Ovary (tissue), 9 donors: Measurements from ENCODE around the gene SPSB3. TPM values are rescaled to one million over a fixed set of nuclear protein-coding genes. Genes with fewer than 3 reads are reported as not detected.

Experiments used
- DNase-seq, 5 donors: peaks; one replicate each; pipeline ENCODE4 v3.0.0-alpha.2; 2019 to 2020
- H3K27ac ChIP-seq, 2 donors: fragments of 200-600 bp; one replicate each; pipeline versions ENCODE4 v1.5.1 to v1.8.0; 2019 to 2022
- H3K27me3 ChIP-seq: fragments of 200-600 bp; one replicate; pipeline ENCODE4 v1.8.0; 2022
- H3K36me3 ChIP-seq: fragments of 200-600 bp; sonication (generic); one replicate; pipeline ENCODE4 v1.5.1; 2019
- H3K4me1 ChIP-seq: one replicate; pipeline ENCODE4 v1.8.1; 2013; ENCODE audit warnings: mild to moderate bottlenecking, moderate library complexity; ENCODE audit not compliant: insufficient read depth
- H3K4me3 ChIP-seq: fragments of 200-600 bp; sonication (generic); one replicate; pipeline ENCODE4 v1.5.1; 2017
- H3K9me3 ChIP-seq, 2 donors: fragments of 200-600 bp in 1 of 2; sonication (generic) in 1 of 2; one replicate each; pipeline versions ENCODE4 v1.5.1 to v1.8.1; 2013 to 2019; ENCODE audit warnings: mild to moderate bottlenecking in 1 of 2, moderate library complexity in 1 of 2
- CTCF ChIP-seq, 3 donors: fragments of 450-650 bp in 2 of 3; fragments of 200-600 bp in 1 of 3; IDR thresholded peaks; one replicate each; pipeline versions ENCODE4 v1.5.1 to v1.8.0; 2016 to 2022; ENCODE audit warnings: antibody characterized with exemption in 3 of 3, mild to moderate bottlenecking in 1 of 3
- EP300 ChIP-seq: sonication (generic); formaldehyde crosslinking; IDR thresholded peaks from one replicate; pipeline ENCODE4 v1.6.1; 2017; ENCODE audit warnings: antibody characterized with exemption
- POLR2A ChIP-seq: fragments of 450-650 bp; IDR thresholded peaks from one replicate; pipeline ENCODE4 v1.6.1; 2017; ENCODE audit warnings: antibody characterized with exemption, mild to moderate bottlenecking, moderate library complexity
- WGBS, 3 donors: extraction: QIAGEN DNeasy Blood & Tissue Kit in 1 of 3; methylation state at CpG; one replicate each; pipeline versions ENCODE4 v1.1.5 to v1.1.7; 2013 to 2017; 5-methylcytosine and 5-hydroxymethylcytosine counted together
- intact Hi-C, 4 donors: fragments of 100-400 bp; cut with DNase I; formaldehyde crosslinking; loops; one replicate each; pipeline versions ENCODE4 v1.11.0 to v1.15.1; 2022 to 2023
- polyA plus RNA-seq, 2 donors: library from polyadenylated mRNA; stranded (reverse); fragments of 200-250 nt in 1 of 2; fragments of 350-450 nt in 1 of 2; fragmentation: Illumina TruSeq in 1 of 2; extraction: RNeasy Lipid Tissue Mini Kit (QIAGEN cat#74804) in 1 of 2; gene quantifications; one replicate each; pipeline ENCODE4 v1.2.3, GENCODE V29; 2013 to 2014
- total RNA-seq, 7 donors: library from RNA; depleted of rRNA in 2 of 7; stranded (reverse); fragments of >200 nt in 2 of 7; fragmentation: NEBNext Ultra II Directional in 3 of 7; extraction: Animal tissue kit (Norgen Biotek cat#: 25700) in 3 of 7; gene quantifications; one replicate each; pipeline versions ENCODE4 v1.1.0 to v1.2.4, GENCODE V29; 2016 to 2023
- donor health status: DM: no; HTN: no; CAD: no; lungs with moderate emphysema.
- donor health status: DM: no; HTN: no; CAD: no.
- donor health status: Bipolar disorder and iron deficiency.
- donor health status: DM: yes; HTN: yes; CAD: no.
- donor health status: DM: no; HTN: no; CAD: no.
- donor health status: DM: yes; HTN: yes; CAD: no.

SPSB3 gene
- total and polyA plus RNA-seq, 9 donors = 2.4 to 138 (median 57.6) TPM

GRCh38 chr16:1825381-1825863 is 43.1 kb upstream of the SPSB3 start:
- intact Hi-C loops = no loop called here
- H3K9me3 ChIP-seq = no peaks in the 10 kb centered on the region
- peak overlapping the region; percentile 88 for H3K4me3 ChIP-seq
- WGBS, 3 donors = 47 to 61% (median 56%) methylated on average over 15 of the region's 15 CpGs
- TF ChIP-seq POLR2A (no peak), EP300 (no peak), CTCF (IDR thresholded peaks at IDR 0.05) (no peak)
- peaks cover 7% of the 10 kb centered on the region for H3K4me1 ChIP-seq
- no peaks in the 10 kb centered on the region for H3K36me3 ChIP-seq
- peak in 3 of 5 donors; percentile 47 to 64 (median 49) for DNase-seq
- H3K27ac ChIP-seq = peak overlapping the region in 1 of 2 donors; percentile 48
- H3K27me3 ChIP-seq = no peaks in the 10 kb centered on the region

- intact Hi-C loops = no loop called here
Measured at GRCh38 chr16:1823821-1824220, 41.5 kb upstream of the SPSB3 start.

GRCh38 chr16:1822801-1823200 is 40.4 kb upstream of the SPSB3 start:
- no peaks in the 10 kb centered on the region for H3K9me3 ChIP-seq
- intact Hi-C loops = no loop called here
- WGBS, 3 donors = 88 to 97% (median 91%) methylated on average over 16 of the region's 16 CpGs
- H3K27ac ChIP-seq = no peak overlapping the region
- TF ChIP-seq POLR2A = no peak
- no peak for TF ChIP-seq EP300
- no peak for TF ChIP-seq CTCF (IDR thresholded peaks at IDR 0.05)
- H3K36me3 ChIP-seq = no peaks in the 10 kb centered on the region
- peak in 1 of 5 donors; percentile 26 for DNase-seq
- no peaks in the 10 kb centered on the region for H3K27me3 ChIP-seq
- H3K4me3 ChIP-seq = no peak overlapping the region
- H3K4me1 ChIP-seq = peaks cover 5% of the 10 kb centered on the region

More at GRCh38 chr16:1823821-1824220, 41.5 kb upstream of the SPSB3 start:
- DNase-seq = no peak
- Histone ChIP-seq H3K4me1 (peaks cover 5% of the 10 kb centered on the region), H3K9me3 (no peaks in the 10 kb centered on the region), H3K4me3 (no peak overlapping the region), H3K36me3 (no peaks in the 10 kb centered on the region), H3K27ac (no peak overlapping the region), H3K27me3 (no peaks in the 10 kb centered on the region)
- TF ChIP-seq POLR2A (no peak), EP300 (no peak), CTCF (IDR thresholded peaks at IDR 0.05) (no peak)
- 61 to 68% (median 68%) methylated on average over 9 of the region's 9 CpGs for WGBS, 3 donors

GRCh38 chr16:1821861-1822611 is 39.7 kb upstream of the SPSB3 start:
- no peaks in the 10 kb centered on the region for H3K27me3 ChIP-seq
- no peaks in the 10 kb centered on the region for H3K36me3 ChIP-seq
- DNase-seq = peak in 1 of 5 donors; percentile 28
- no peak overlapping the region for H3K4me3 ChIP-seq
- WGBS, 3 donors = 92 to 93% (median 93%) methylated on average over 24 of the region's 24 CpGs
- peaks cover 5% of the 10 kb centered on the region for H3K4me1 ChIP-seq
- H3K9me3 ChIP-seq = no peaks in the 10 kb centered on the region
- no peak overlapping the region for H3K27ac ChIP-seq
- intact Hi-C loops = no loop called here
- no peak for TF ChIP-seq EP300
- no peak for TF ChIP-seq POLR2A
- no peak for TF ChIP-seq CTCF (IDR thresholded peaks at IDR 0.05)
